ENCODE measurements around the gene TBPL2.

The TBPL2 gene

GRCh38 chr14:55399183-55399582 lies 41.2 kb downstream of the TBPL2 start:
- Histone ChIP-seq H3K27me3 (no peaks in the 10 kb centered on the region), H3K4me3 (ENCODE audit: low read depth, low read length) (no peak overlapping the region), H3K36me3 (peaks cover 10% of the 10 kb centered on the region), H3K9me3 (no peaks in the 10 kb centered on the region), H3K4me1 (no peaks in the 10 kb centered on the region; the same call in 1 of the 2 replicates)
- DNase-seq, result no peak
- TF ChIP-seq, protein P1, sequence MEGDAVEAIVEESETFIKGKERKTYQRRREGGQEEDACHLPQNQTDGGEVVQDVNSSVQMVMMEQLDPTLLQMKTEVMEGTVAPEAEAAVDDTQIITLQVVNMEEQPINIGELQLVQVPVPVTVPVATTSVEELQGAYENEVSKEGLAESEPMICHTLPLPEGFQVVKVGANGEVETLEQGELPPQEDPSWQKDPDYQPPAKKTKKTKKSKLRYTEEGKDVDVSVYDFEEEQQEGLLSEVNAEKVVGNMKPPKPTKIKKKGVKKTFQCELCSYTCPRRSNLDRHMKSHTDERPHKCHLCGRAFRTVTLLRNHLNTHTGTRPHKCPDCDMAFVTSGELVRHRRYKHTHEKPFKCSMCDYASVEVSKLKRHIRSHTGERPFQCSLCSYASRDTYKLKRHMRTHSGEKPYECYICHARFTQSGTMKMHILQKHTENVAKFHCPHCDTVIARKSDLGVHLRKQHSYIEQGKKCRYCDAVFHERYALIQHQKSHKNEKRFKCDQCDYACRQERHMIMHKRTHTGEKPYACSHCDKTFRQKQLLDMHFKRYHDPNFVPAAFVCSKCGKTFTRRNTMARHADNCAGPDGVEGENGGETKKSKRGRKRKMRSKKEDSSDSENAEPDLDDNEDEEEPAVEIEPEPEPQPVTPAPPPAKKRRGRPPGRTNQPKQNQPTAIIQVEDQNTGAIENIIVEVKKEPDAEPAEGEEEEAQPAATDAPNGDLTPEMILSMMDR (IDR thresholded peaks at IDR 0.05; ENCODE audit: low read depth, low read length), result no peak

DNA sequence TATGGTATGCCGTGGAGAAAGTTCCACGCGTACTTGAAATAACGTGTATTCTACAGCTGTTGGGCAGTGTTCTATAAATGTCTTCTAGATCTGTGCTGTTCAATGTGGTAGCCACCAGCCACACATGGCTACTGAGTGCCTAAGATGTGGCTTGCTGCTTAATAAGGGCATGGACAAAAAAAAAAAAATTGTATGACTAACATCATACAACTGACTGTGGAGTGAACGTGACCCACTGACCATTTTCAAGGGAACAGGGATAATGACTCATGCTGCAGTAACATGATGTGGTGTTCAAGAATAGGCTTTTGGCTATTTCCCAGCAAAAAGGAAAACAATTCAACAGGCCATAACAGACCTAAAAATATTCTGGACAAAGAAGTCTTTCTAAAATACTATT lies 41.7 kb downstream of the TBPL2 start:
- H3K4me3 ChIP-seq (ENCODE audit: low read depth, low read length), result no peak overlapping the region
- no peaks in the 10 kb centered on the region; the same call in 1 of the 2 replicates for H3K4me1 ChIP-seq
- H3K36me3 ChIP-seq, result peaks cover 10% of the 10 kb centered on the region
- no peaks in the 10 kb centered on the region for H3K27me3 ChIP-seq
- no peak for DNase-seq
- TF ChIP-seq, protein P1 (IDR thresholded peaks at IDR 0.05; ENCODE audit: low read depth, low read length), result no peak
- no peaks in the 10 kb centered on the region for H3K9me3 ChIP-seq

GRCh38 chr14:55389330-55389729 lies 51.1 kb downstream of the TBPL2 start:
- no peaks in the 10 kb centered on the region for H3K4me1 ChIP-seq
- H3K4me3 ChIP-seq (ENCODE audit: low read depth, low read length), result no peak overlapping the region
- peaks cover 4% of the 10 kb centered on the region; the same call in 1 of the 2 replicates for H3K36me3 ChIP-seq
- H3K9me3 ChIP-seq, result no peaks in the 10 kb centered on the region
- no peak for DNase-seq
- TF ChIP-seq, protein P1 (IDR thresholded peaks at IDR 0.05; ENCODE audit: low read depth, low read length), result no peak
- no peaks in the 10 kb centered on the region for H3K27me3 ChIP-seq

DNA sequence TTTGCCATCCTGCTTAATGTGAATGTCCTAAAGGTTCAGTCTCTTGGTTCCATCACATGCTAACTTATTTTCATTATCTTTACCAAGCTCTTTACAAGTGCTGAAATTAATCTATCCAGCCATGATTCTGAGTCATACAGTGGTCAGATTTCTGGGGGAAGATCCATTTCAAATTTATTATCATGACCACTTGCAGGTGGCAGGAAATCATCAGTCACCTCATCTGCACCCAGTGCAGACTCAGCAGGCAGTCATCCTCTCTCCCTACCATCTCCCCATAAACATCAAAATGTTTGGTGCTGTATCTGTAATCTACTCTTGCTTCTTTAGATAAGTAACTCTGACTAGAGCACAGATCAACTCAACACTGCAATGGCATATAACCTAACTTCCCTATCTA lies 52.3 kb downstream of the TBPL2 start:
- DNase-seq, result no peak
- H3K36me3 ChIP-seq, result peaks cover 4% of the 10 kb centered on the region; the same call in 1 of the 2 replicates
- H3K27me3 ChIP-seq, result no peaks in the 10 kb centered on the region
- H3K9me3 ChIP-seq, result no peaks in the 10 kb centered on the region
- H3K4me3 ChIP-seq (ENCODE audit: low read depth, low read length), result no peak overlapping the region
- no peaks in the 10 kb centered on the region for H3K4me1 ChIP-seq
- TF ChIP-seq, protein P1 (IDR thresholded peaks at IDR 0.05; ENCODE audit: low read depth, low read length), result no peak

GRCh38 chr14:55387121-55387520 lies 53.3 kb downstream of the TBPL2 start:
- H3K36me3 ChIP-seq, result peaks cover 4% of the 10 kb centered on the region; the same call in 1 of the 2 replicates
- no peaks in the 10 kb centered on the region for H3K4me1 ChIP-seq
- H3K4me3 ChIP-seq (ENCODE audit: low read depth, low read length), result no peak overlapping the region
- no peak for DNase-seq
- H3K27me3 ChIP-seq, result no peaks in the 10 kb centered on the region
- H3K9me3 ChIP-seq, result no peaks in the 10 kb centered on the region
- TF ChIP-seq, protein P1 (IDR thresholded peaks at IDR 0.05; ENCODE audit: low read depth, low read length), result no peak

DNA sequence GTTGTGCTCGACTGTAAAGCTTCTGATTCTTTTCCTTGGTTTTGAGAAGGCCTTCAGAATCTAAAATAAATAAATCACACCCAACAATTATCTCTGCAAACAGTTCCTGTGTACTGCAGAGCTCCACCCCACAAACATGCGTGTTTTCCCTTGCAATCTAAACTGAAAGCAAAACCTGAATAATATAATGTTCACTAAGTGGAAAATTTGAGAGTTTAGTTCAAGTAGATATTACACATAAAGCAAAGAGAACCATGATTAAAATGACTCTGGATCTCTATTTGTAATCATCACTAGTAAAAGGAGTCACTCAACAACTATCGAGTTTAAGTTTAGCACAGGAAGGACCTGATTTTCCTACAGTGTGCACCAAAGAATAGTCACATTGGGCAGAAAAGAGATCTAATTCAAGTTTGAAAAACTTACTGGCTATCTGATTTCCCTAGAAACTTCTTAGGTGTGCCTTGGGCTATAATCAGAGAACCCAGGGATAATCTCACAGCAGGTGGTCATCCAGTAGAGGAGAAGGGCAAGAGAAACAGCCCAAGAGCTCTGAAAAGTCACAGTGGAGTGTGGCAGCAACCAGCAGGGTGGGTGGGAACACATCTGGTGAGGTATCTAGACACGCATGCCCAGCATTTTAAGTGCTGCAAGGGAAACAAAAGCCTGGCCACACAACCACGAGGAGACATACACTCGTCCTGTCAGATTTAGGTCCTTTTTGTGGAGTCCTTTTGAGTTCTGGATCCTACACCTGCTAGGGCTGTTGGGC lies 54.2 kb downstream of the TBPL2 start:
- Histone ChIP-seq H3K4me3 (ENCODE audit: low read depth, low read length) (no peak overlapping the region), H3K36me3 (peaks cover 11% of the 10 kb centered on the region), H3K27me3 (no peaks in the 10 kb centered on the region), H3K9me3 (no peaks in the 10 kb centered on the region), H3K4me1 (no peaks in the 10 kb centered on the region)
- DNase-seq, result no peak
- TF ChIP-seq, protein P1 (IDR thresholded peaks at IDR 0.05; ENCODE audit: low read depth, low read length), result no peak

Data from BE2C (cell line).